HG02642 (cell line): ENCODE data around the gene SIPA1L3.

Source experiments
- ATAC-seq: cut with Tn5 transposase; IDR thresholded peaks from one replicate; pipeline ENCODE4 v1.9.1; 2021; ENCODE audit warnings: mild to moderate bottlenecking; ENCODE audit not compliant: unreplicated experiment, poor library complexity

SIPA1L3 gene

GRCh38 chr19:38172001-38172400 lies 265.0 kb downstream of the SIPA1L3 start:
- no peak for ATAC-seq

GRCh38 chr19:38173291-38174041 lies 266.5 kb downstream of the SIPA1L3 start:
- no peak for ATAC-seq

- no peak for ATAC-seq
These were observed 268.4 kb downstream of the SIPA1L3 start for GRCh38 chr19:38175422-38175821.

- ATAC-seq = no peak
These were observed 273.1 kb downstream of the SIPA1L3 start for GRCh38 chr19:38180071-38180470.

- no peak for ATAC-seq
These were observed 275.7 kb downstream of the SIPA1L3 start for GRCh38 chr19:38182536-38183210.

GRCh38 chr19:38183251-38183897 lies 276.4 kb downstream of the SIPA1L3 start:
- ATAC-seq = no peak

GRCh38 chr19:38184815-38185214 lies 277.8 kb downstream of the SIPA1L3 start:
- ATAC-seq = no peak

- no peak for ATAC-seq
These were observed 278.6 kb downstream of the SIPA1L3 start for GRCh38 chr19:38185562-38185961.

- no peak for ATAC-seq
These were observed 283.1 kb downstream of the SIPA1L3 start for GRCh38 chr19:38190061-38190460.

GRCh38 chr19:38190793-38191192 lies 283.8 kb downstream of the SIPA1L3 start:
- ATAC-seq = no peak

- ATAC-seq = no peak
These were observed 284.7 kb downstream of the SIPA1L3 start for GRCh38 chr19:38191747-38192146.

- no peak for ATAC-seq
These were observed 286.4 kb downstream of the SIPA1L3 start for GRCh38 chr19:38193445-38193844.

- ATAC-seq = no peak
These were observed 287.2 kb downstream of the SIPA1L3 start for GRCh38 chr19:38194061-38194701.

- no peak for ATAC-seq
These were observed 288.2 kb downstream of the SIPA1L3 start for GRCh38 chr19:38195237-38195636.

GRCh38 chr19:38196245-38196837 lies 289.3 kb downstream of the SIPA1L3 start:
- no peak for ATAC-seq

- ATAC-seq = no peak
These were observed 290.1 kb downstream of the SIPA1L3 start for GRCh38 chr19:38196948-38197656.

- no peak for ATAC-seq
These were observed 291.1 kb downstream of the SIPA1L3 start for GRCh38 chr19:38197937-38198704.

GRCh38 chr19:38199340-38199739 lies 292.3 kb downstream of the SIPA1L3 start:
- no peak for ATAC-seq

- no peak for ATAC-seq
These were observed 294.7 kb downstream of the SIPA1L3 start for GRCh38 chr19:38201731-38202130.
